ENCODE data around the gene SPEM1.

DNA sequence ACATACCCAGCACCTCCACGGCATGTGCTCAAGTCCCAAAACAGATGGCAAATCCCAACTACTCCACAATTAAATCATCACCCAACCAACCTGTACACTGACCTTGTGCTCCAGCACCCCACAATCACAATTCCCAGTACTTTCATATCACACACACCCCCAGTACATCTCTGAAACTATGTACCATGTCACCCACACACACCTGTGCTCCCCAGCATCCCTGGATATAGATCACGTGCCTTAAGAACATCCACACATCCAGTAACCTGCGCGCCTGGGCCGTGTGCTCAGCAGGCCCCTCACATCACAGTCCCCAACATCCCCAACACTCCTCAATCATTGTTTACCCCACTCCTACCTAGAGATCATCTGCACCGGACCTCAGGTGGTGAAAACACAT is 10.4 kb upstream of the SPEM1 start:
- TF ChIP-seq, protein P1, sequence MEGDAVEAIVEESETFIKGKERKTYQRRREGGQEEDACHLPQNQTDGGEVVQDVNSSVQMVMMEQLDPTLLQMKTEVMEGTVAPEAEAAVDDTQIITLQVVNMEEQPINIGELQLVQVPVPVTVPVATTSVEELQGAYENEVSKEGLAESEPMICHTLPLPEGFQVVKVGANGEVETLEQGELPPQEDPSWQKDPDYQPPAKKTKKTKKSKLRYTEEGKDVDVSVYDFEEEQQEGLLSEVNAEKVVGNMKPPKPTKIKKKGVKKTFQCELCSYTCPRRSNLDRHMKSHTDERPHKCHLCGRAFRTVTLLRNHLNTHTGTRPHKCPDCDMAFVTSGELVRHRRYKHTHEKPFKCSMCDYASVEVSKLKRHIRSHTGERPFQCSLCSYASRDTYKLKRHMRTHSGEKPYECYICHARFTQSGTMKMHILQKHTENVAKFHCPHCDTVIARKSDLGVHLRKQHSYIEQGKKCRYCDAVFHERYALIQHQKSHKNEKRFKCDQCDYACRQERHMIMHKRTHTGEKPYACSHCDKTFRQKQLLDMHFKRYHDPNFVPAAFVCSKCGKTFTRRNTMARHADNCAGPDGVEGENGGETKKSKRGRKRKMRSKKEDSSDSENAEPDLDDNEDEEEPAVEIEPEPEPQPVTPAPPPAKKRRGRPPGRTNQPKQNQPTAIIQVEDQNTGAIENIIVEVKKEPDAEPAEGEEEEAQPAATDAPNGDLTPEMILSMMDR (IDR thresholded peaks at IDR 0.05), result no peak
- no peak for TF ChIP-seq POLR2A (IDR thresholded peaks at IDR 0.05)

Measured in body of pancreas (tissue), 4 donors.